PC-3 (cell line): ENCODE results near the gene THBS3.
"Not testable (repeated sequence)": the region's sequence is repeated elsewhere in the genome, so short reads cannot be mapped to it uniquely, and the experiment has no call there.

Source experiments
- EZH2 ChIP-seq: fragments of 300-600 bp; sonication (generic); IDR thresholded peaks from one replicate; pipeline ENCODE4 v1.6.1; 2017; ENCODE audit warnings: antibody characterized with exemption, mild to moderate bottlenecking, low read length; ENCODE audit not compliant: unreplicated experiment
- EZH2phosphoT487 ChIP-seq: fragments of 300-600 bp; sonication (generic); IDR thresholded peaks from 2 replicates; pipeline ENCODE4 v1.6.1; 2018; ENCODE audit warnings: mild to moderate bottlenecking, antibody characterized with exemption, low read length, borderline replicate concordance
- TF ChIP-seq, protein P1 (sequence below): fragments of 300-600 bp; sonication (generic); conservative IDR thresholded peaks from 2 replicates; pipeline ENCODE4 v1.5.1; 2017; ENCODE audit warnings: antibody characterized with exemption, low read depth, mild to moderate bottlenecking, low read length

DNA sequence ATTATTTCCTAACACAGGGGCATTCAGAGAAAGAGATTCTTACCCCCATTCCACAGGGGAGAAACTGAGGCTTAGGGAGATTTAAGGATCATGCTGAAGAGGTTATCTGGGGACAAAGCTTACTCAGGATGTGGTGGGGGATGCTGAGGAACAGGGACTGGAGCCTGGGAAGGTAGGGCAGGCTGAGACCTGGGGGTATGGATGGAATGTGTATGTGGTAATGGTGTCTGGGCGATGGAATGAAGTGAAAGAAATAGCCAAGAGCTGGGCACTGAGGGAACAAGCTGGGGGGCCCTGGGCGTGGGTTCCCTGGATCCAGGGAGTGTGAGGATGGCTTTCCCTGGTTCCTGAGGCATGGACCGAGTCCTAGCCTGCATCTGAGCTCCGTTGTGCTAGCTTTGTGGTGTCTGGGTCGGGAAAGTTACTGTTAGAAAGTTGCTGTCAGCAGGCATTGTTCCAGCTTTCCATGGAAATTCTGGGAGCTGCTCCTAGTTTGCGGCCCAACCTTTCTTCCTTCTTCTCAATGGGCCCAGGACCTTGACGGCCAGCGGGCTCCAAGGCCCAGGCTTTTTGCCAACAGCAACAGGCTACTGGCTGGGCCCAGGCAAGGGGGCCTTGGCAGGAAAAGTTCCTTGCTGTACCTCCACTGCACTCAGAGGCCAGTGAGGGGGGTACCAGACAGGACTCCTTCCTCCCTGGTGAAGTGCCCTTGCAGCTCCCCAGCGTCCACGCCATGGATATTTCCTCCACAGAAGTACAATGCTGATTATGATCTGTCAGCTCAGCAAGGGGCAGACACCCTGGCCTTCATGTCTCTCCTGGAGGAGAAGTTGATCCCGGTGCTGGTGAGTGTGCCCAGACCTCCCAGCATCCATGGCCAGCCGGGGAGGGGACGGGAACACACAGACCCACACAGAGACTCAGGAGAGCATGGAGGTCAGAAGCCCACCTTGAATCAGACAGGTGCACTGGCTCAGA lies 24.6 kb upstream of the THBS3 start:
- TF ChIP-seq, protein P1, sequence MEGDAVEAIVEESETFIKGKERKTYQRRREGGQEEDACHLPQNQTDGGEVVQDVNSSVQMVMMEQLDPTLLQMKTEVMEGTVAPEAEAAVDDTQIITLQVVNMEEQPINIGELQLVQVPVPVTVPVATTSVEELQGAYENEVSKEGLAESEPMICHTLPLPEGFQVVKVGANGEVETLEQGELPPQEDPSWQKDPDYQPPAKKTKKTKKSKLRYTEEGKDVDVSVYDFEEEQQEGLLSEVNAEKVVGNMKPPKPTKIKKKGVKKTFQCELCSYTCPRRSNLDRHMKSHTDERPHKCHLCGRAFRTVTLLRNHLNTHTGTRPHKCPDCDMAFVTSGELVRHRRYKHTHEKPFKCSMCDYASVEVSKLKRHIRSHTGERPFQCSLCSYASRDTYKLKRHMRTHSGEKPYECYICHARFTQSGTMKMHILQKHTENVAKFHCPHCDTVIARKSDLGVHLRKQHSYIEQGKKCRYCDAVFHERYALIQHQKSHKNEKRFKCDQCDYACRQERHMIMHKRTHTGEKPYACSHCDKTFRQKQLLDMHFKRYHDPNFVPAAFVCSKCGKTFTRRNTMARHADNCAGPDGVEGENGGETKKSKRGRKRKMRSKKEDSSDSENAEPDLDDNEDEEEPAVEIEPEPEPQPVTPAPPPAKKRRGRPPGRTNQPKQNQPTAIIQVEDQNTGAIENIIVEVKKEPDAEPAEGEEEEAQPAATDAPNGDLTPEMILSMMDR = not testable (repeated sequence)
- TF ChIP-seq EZH2, EZH2phosphoT487: not testable (repeated sequence)
